SK-N-MC (cell line): ENCODE results near the gene RDH11.

Experiments
- EZH2 ChIP-seq: fragments of 200-600 bp; sonication (generic); IDR thresholded peaks from one replicate; pipeline ENCODE4 v1.6.1; 2017; ENCODE audit warnings: antibody characterized with exemption
- FOXP2 ChIP-seq: optimal IDR thresholded peaks from 2 replicates; pipeline ENCODE3; 2011; ENCODE audit warnings: mild to moderate bottlenecking, moderate library complexity; ENCODE audit not compliant: insufficient read depth; ENCODE audit errors: extremely low read length, control extremely low read depth
- POLR2AphosphoS5 ChIP-seq: IDR thresholded peaks from 2 replicates; pipeline ENCODE4 v1.6.1; 2012; ENCODE audit warnings: mild to moderate bottlenecking, low read depth, low read length, borderline replicate concordance

- TF ChIP-seq EZH2 (no peak), POLR2AphosphoS5 (no peak), FOXP2 (no peak)
Measured at GRCh38 chr14:67738740-67739504, 43.4 kb upstream of the RDH11 start.
